HepG2 (cell line): ENCODE results near the gene TRIO.

Experiments used
- ELF1 ChIP-seq: sonication (generic); formaldehyde crosslinking; IDR thresholded peaks from 2 replicates; pipeline ENCODE4 v1.4.0; 2020; ENCODE audit warnings: missing genetic modification reagents
- FOXO1 ChIP-seq: sonication (generic); formaldehyde crosslinking; IDR thresholded peaks from 2 replicates; pipeline ENCODE4 v1.4.0; 2020; ENCODE audit warnings: missing genetic modification reagents
- GATAD2A ChIP-seq: IDR thresholded peaks from 2 replicates; pipeline ENCODE4 v1.6.1; 2016
- MXI1 ChIP-seq: IDR thresholded peaks from 3 replicates; pipeline ENCODE4 v1.6.1; 2012; ENCODE audit warnings: low read depth, low read length, inconsistent platforms, borderline replicate concordance
- NFYB ChIP-seq: sonication (generic); formaldehyde crosslinking; IDR thresholded peaks from 2 replicates; pipeline ENCODE4 v1.4.0; 2020; ENCODE audit warnings: missing genetic modification reagents
- SNRNP70 ChIP-seq: fragments of 200-400 bp; formaldehyde crosslinking; IDR thresholded peaks from 2 replicates; pipeline ENCODE4 v1.6.1; 2017; ENCODE audit warnings: mild to moderate bottlenecking, low read depth, low read length, moderate library complexity
- TF ChIP-seq, protein P1 (sequence below): sonication (generic); formaldehyde crosslinking; IDR thresholded peaks from 2 replicates; pipeline ENCODE4 v1.5.0; 2020; ENCODE audit warnings: mild to moderate bottlenecking, missing genetic modification reagents, moderate library complexity
- TF ChIP-seq, protein P2 (sequence below): IDR thresholded peaks from 2 replicates; pipeline ENCODE4 v1.6.1; 2016; ENCODE audit warnings: missing compliant biosample characterization, missing genetic modification reagents, borderline replicate concordance

DNA sequence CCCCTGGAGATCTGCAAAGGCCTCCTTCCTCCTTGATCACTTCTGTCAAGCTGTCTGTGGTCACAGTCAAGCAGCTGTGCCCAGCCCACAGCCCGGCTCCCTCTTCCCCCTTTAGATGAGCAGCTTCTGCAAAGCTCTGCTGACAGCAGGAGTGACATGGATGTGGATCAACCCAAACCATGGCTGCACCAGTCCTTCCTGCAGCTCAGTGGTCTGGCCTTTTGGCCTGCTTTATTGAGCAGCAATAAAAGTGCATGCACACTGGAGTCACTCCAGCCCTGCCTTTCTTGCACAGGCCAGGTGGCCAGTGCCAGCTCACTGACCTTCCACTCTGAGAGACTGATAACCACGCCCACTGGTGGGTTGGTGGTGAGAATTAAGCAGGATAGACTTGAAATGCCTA, 347.2 kb downstream of the TRIO start:
- no peak for TF ChIP-seq FOXO1 (CRISPR knock-in tag)
- TF ChIP-seq GATAD2A (CRISPR knock-in tag): no peak
- TF ChIP-seq, protein P1, sequence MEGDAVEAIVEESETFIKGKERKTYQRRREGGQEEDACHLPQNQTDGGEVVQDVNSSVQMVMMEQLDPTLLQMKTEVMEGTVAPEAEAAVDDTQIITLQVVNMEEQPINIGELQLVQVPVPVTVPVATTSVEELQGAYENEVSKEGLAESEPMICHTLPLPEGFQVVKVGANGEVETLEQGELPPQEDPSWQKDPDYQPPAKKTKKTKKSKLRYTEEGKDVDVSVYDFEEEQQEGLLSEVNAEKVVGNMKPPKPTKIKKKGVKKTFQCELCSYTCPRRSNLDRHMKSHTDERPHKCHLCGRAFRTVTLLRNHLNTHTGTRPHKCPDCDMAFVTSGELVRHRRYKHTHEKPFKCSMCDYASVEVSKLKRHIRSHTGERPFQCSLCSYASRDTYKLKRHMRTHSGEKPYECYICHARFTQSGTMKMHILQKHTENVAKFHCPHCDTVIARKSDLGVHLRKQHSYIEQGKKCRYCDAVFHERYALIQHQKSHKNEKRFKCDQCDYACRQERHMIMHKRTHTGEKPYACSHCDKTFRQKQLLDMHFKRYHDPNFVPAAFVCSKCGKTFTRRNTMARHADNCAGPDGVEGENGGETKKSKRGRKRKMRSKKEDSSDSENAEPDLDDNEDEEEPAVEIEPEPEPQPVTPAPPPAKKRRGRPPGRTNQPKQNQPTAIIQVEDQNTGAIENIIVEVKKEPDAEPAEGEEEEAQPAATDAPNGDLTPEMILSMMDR: no peak
- TF ChIP-seq SNRNP70: no peak
- no peak for TF ChIP-seq NFYB (CRISPR knock-in tag)
- no peak for TF ChIP-seq ELF1 (CRISPR knock-in tag)
- no peak for TF ChIP-seq MXI1
- TF ChIP-seq, protein P2, sequence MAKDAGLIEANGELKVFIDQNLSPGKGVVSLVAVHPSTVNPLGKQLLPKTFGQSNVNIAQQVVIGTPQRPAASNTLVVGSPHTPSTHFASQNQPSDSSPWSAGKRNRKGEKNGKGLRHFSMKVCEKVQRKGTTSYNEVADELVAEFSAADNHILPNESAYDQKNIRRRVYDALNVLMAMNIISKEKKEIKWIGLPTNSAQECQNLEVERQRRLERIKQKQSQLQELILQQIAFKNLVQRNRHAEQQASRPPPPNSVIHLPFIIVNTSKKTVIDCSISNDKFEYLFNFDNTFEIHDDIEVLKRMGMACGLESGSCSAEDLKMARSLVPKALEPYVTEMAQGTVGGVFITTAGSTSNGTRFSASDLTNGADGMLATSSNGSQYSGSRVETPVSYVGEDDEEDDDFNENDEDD (CRISPR knock-in tag): no peak
